HG03442 (cell line): ENCODE data around the gene CNOT8.
A peak's percentile ranks its signal among the peaks of the same experiment; 100 is the strongest.
"Not testable (repeated sequence)": the region's sequence is repeated elsewhere in the genome, so short reads cannot be mapped to it uniquely, and the experiment has no call there.

Experiments
- ATAC-seq: cut with Tn5 transposase; IDR thresholded peaks from one replicate; pipeline ENCODE4 v1.9.1; 2021; ENCODE audit warnings: mild to moderate bottlenecking, moderate library complexity; ENCODE audit not compliant: unreplicated experiment

CNOT8 gene

GRCh38 chr5:154858297-154858971 is at the start of gene CNOT8:
TSS of gene CNOT8 (plus strand) at chr5:154858627. CDS start at chr5:154863279, 4,652 bp downstream.
- peak; percentile 75 for ATAC-seq

- ATAC-seq, result no peak
Observed at GRCh38 chr5:154811239-154811638, 47.2 kb upstream of the CNOT8 start.

- peak; percentile 79 for ATAC-seq
Observed at GRCh38 chr5:154811653-154812465, 46.6 kb upstream of the CNOT8 start.

- no peak for ATAC-seq
Observed at GRCh38 chr5:154813158-154813557, 45.3 kb upstream of the CNOT8 start.

- ATAC-seq, result no peak
Observed at GRCh38 chr5:154813736-154814135, 44.7 kb upstream of the CNOT8 start.

- no peak for ATAC-seq
Observed at GRCh38 chr5:154815025-154815424, 43.4 kb upstream of the CNOT8 start.

- no peak for ATAC-seq
Observed at GRCh38 chr5:154815684-154816247, 42.7 kb upstream of the CNOT8 start.

- no peak for ATAC-seq
Observed at GRCh38 chr5:154816891-154817492, 41.4 kb upstream of the CNOT8 start.

- ATAC-seq, result no peak
Observed at GRCh38 chr5:154817815-154818214, 40.6 kb upstream of the CNOT8 start.

- ATAC-seq, result no peak
Observed at GRCh38 chr5:154818471-154819116, 39.8 kb upstream of the CNOT8 start.

- no peak for ATAC-seq
Observed at GRCh38 chr5:154819546-154819945, 38.9 kb upstream of the CNOT8 start.

- ATAC-seq, result no peak
Observed at GRCh38 chr5:154820383-154820782, 38.0 kb upstream of the CNOT8 start.

- not testable (repeated sequence) for ATAC-seq
Observed at GRCh38 chr5:154822896-154823295, 35.5 kb upstream of the CNOT8 start.

- no peak for ATAC-seq
Observed at GRCh38 chr5:154823605-154824004, 34.8 kb upstream of the CNOT8 start.

- no peak for ATAC-seq
Observed at GRCh38 chr5:154824070-154824469, 34.4 kb upstream of the CNOT8 start.

- no peak for ATAC-seq
Observed at GRCh38 chr5:154829181-154829588, 29.2 kb upstream of the CNOT8 start.

GRCh38 chr5:154829589-154830218 is 28.7 kb upstream of the CNOT8 start:
- no peak for ATAC-seq

- no peak for ATAC-seq
Observed at GRCh38 chr5:154830219-154830595, 28.2 kb upstream of the CNOT8 start.

GRCh38 chr5:154830596-154830995 is 27.8 kb upstream of the CNOT8 start:
- ATAC-seq, result no peak

GRCh38 chr5:154831451-154831850 is 27.0 kb upstream of the CNOT8 start:
- ATAC-seq, result no peak

GRCh38 chr5:154832804-154833203 is 25.6 kb upstream of the CNOT8 start:
- ATAC-seq, result not testable (repeated sequence)
